ENCODE data around the gene HAGH. TPM values are rescaled to one million over a fixed set of nuclear protein-coding genes. Genes with fewer than 3 reads are reported as not detected.

Gene HAGH
- total and polyA plus RNA-seq, 10 of the 15 experiments (the other 5 are each of a cell fraction or from before 2014, with no cell fraction given): 2.0 to 50.1 (median 22.4) TPM

DNA sequence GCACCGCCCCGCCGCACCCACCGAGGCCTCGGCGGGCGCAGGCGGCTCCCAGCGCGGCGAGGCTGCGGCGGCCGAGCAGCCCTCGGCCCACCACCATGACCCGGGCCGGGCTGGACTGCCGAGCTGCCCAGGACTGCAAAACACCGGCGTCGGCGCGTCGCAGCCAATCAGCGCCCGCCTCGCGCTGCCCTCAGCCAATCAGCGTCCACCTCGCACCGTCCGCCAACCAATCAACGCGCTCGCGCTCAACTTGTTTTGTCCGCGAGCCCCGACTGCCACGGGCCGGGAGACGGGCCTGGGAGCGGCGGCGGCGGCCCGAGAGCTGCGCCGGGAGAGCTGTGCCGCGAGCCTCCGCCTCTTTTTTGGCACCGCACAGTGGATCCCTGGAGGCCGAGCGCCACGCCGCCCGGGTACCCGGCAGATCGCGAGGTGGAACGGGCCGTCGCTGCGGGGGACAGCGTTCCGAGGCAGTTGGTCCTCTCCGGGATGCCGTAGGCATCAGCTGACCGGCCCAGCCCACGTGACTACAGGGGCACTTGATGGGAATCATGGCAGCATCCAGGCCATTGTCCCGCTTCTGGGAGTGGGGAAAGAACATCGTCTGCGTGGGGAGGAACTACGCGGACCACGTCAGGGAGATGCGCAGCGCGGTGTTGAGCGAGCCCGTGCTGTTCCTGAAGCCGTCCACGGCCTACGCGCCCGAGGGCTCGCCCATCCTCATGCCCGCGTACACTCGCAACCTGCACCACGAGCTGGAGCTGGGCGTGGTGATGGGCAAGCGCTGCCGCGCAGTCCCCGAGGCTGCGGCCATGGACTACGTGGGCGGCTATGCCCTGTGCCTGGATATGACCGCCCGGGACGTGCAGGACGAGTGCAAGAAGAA lies at the start of gene HAGH, which contains the start of gene FAHD1 (continued):
- TF ChIP-seq, protein P1, sequence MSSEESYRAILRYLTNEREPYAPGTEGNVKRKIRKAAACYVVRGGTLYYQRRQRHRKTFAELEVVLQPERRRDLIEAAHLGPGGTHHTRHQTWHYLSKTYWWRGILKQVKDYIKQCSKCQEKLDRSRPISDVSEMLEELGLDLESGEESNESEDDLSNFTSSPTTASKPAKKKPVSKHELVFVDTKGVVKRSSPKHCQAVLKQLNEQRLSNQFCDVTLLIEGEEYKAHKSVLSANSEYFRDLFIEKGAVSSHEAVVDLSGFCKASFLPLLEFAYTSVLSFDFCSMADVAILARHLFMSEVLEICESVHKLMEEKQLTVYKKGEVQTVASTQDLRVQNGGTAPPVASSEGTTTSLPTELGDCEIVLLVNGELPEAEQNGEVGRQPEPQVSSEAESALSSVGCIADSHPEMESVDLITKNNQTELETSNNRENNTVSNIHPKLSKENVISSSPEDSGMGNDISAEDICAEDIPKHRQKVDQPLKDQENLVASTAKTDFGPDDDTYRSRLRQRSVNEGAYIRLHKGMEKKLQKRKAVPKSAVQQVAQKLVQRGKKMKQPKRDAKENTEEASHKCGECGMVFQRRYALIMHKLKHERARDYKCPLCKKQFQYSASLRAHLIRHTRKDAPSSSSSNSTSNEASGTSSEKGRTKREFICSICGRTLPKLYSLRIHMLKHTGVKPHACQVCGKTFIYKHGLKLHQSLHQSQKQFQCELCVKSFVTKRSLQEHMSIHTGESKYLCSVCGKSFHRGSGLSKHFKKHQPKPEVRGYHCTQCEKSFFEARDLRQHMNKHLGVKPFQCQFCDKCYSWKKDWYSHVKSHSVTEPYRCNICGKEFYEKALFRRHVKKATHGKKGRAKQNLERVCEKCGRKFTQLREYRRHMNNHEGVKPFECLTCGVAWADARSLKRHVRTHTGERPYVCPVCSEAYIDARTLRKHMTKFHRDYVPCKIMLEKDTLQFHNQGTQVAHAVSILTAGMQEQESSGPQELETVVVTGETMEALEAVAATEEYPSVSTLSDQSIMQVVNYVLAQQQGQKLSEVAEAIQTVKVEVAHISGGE (CRISPR knock-in tag; IDR thresholded peaks at IDR 0.05): no peak
- TF ChIP-seq CHD2 (IDR thresholded peaks at IDR 0.05; ENCODE audit: borderline replicate concordance, low read depth, low read length) (peak; percentile 67), RB1 (IDR thresholded peaks at IDR 0.05; ENCODE audit: borderline replicate concordance) (peak; percentile 77; the same call in 1 of the 2 replicates), FOXM1 (IDR thresholded peaks at IDR 0.05; ENCODE audit: low read depth, low read length) (no peak), IKZF1 (conservative IDR thresholded peaks at IDR 0.05) (peak; percentile 99), SMAD1 (IDR thresholded peaks at IDR 0.05; ENCODE audit: low read depth, partially characterized antibody) (no peak), WRNIP1 (IDR thresholded peaks at IDR 0.05; ENCODE audit: borderline replicate concordance, low read depth, low read length) (no peak), KDM1A (IDR thresholded peaks at IDR 0.05; ENCODE audit: borderline replicate concordance) (no peak), IRF4 (IDR thresholded peaks at IDR 0.05; ENCODE audit: low read depth, low read length) (peak; percentile 62), NFIC (IDR thresholded peaks at IDR 0.05; ENCODE audit: low read depth, low read length) (peak; percentile 89; the same call in 1 of the 2 replicates), LARP7 (IDR thresholded peaks at IDR 0.05) (peak; percentile 73), PAX5 (IDR thresholded peaks at IDR 0.05; ENCODE audit: borderline replicate concordance, low read depth, low read length) (no peak), BMI1 (IDR thresholded peaks at IDR 0.05; ENCODE audit: borderline replicate concordance) (no peak), NFYB (IDR thresholded peaks at IDR 0.05; ENCODE audit: insufficient read depth, low read depth, low read length) (peak; percentile 93), IKZF2 (IDR thresholded peaks at IDR 0.05) (peak; percentile 53 to 67; a peak in 3 of 4 replicates), POU2F2 (IDR thresholded peaks at IDR 0.05; ENCODE audit: borderline replicate concordance, low read depth, low read length) (peak; percentile 77), STAT3 (IDR thresholded peaks at IDR 0.05; ENCODE audit: low read depth, low read length) (no peak)
- TF ChIP-seq, protein P2, sequence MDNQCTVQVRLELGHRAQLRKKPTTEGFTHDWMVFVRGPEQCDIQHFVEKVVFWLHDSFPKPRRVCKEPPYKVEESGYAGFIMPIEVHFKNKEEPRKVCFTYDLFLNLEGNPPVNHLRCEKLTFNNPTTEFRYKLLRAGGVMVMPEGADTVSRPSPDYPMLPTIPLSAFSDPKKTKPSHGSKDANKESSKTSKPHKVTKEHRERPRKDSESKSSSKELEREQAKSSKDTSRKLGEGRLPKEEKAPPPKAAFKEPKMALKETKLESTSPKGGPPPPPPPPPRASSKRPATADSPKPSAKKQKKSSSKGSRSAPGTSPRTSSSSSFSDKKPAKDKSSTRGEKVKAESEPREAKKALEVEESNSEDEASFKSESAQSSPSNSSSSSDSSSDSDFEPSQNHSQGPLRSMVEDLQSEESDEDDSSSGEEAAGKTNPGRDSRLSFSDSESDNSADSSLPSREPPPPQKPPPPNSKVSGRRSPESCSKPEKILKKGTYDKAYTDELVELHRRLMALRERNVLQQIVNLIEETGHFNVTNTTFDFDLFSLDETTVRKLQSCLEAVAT (IDR thresholded peaks at IDR 0.05): peak; percentile 32; the same call in 1 of the 2 replicates
- TF ChIP-seq, protein P3, sequence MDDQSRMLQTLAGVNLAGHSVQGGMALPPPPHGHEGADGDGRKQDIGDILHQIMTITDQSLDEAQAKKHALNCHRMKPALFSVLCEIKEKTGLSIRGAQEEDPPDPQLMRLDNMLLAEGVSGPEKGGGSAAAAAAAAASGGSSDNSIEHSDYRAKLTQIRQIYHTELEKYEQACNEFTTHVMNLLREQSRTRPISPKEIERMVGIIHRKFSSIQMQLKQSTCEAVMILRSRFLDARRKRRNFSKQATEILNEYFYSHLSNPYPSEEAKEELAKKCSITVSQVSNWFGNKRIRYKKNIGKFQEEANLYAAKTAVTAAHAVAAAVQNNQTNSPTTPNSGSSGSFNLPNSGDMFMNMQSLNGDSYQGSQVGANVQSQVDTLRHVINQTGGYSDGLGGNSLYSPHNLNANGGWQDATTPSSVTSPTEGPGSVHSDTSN (IDR thresholded peaks at IDR 0.05; ENCODE audit: insufficient replicate concordance, low read depth, low read length): peak; percentile 71
- TF ChIP-seq, protein P4, sequence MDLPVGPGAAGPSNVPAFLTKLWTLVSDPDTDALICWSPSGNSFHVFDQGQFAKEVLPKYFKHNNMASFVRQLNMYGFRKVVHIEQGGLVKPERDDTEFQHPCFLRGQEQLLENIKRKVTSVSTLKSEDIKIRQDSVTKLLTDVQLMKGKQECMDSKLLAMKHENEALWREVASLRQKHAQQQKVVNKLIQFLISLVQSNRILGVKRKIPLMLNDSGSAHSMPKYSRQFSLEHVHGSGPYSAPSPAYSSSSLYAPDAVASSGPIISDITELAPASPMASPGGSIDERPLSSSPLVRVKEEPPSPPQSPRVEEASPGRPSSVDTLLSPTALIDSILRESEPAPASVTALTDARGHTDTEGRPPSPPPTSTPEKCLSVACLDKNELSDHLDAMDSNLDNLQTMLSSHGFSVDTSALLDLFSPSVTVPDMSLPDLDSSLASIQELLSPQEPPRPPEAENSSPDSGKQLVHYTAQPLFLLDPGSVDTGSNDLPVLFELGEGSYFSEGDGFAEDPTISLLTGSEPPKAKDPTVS (IDR thresholded peaks at IDR 0.05; ENCODE audit: low read depth, low read length): no peak
- TF ChIP-seq, protein P5, sequence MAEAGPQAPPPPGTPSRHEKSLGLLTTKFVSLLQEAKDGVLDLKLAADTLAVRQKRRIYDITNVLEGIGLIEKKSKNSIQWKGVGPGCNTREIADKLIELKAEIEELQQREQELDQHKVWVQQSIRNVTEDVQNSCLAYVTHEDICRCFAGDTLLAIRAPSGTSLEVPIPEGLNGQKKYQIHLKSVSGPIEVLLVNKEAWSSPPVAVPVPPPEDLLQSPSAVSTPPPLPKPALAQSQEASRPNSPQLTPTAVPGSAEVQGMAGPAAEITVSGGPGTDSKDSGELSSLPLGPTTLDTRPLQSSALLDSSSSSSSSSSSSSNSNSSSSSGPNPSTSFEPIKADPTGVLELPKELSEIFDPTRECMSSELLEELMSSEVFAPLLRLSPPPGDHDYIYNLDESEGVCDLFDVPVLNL (IDR thresholded peaks at IDR 0.05; ENCODE audit: low read depth, low read length): peak; percentile 57
